HEK293T (cell line): ENCODE data around the gene RFK.

Experiments used
- ELF4 ChIP-seq: fragments of 450-650 bp; IDR thresholded peaks from 2 replicates; pipeline ENCODE4 v1.6.1; 2017; ENCODE audit warnings: antibody characterized with exemption
- HDGF ChIP-seq: fragments of 450-650 bp; IDR thresholded peaks from 2 replicates; pipeline ENCODE4 v1.6.1; 2017; ENCODE audit warnings: antibody characterized with exemption, borderline replicate concordance
- L3MBTL2 ChIP-seq: fragments of 450-650 bp; conservative IDR thresholded peaks from 2 replicates; pipeline ENCODE4 v1.6.1; 2016; ENCODE audit warnings: mild to moderate bottlenecking
- NFRKB ChIP-seq: fragments of 450-650 bp; IDR thresholded peaks from 2 replicates; pipeline ENCODE4 v1.6.1; 2016; ENCODE audit warnings: mild to moderate bottlenecking, moderate library complexity
- SP1 ChIP-seq: fragments of 450-650 bp; IDR thresholded peaks from 2 replicates; pipeline ENCODE4 v1.6.1; 2017
- SUZ12 ChIP-seq: fragments of 450-650 bp; IDR thresholded peaks from 2 replicates; pipeline ENCODE4 v1.6.1; 2016; ENCODE audit warnings: mild to moderate bottlenecking

DNA sequence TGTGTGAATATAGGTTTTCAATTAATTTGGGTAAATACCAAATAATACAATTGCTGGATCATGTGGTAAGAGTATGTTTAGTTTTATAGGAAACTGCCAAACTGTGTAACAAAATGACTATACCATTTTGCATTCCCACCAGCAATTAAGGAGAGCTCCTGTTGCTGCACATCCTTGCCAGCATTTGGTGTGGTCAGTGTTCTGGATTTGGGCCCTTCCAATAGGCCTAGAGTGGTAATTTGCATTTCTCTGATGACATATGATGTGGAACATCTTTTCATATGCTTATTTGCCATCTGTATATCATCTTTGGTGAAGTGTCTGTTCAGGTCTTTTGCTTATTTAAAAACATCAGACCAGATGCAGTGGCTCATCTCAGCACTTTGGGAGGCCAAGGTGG lies 11.6 kb upstream of the RFK start:
- TF ChIP-seq HDGF (no peak), NFRKB (no peak), SUZ12 (no peak), SP1 (no peak), L3MBTL2 (no peak), ELF4 (no peak)
